ENCODE measurements around the gene F11. TPM values are rescaled to one million over a fixed set of nuclear protein-coding genes. Genes with fewer than 3 reads are reported as not detected.
"Not testable (repeated sequence)": the region's sequence is repeated elsewhere in the genome, so short reads cannot be mapped to it uniquely, and the experiment has no call there.

The F11 gene
- total and polyA plus RNA-seq, 7 donors = 0.08 to 0.22 (median 0.19) TPM; not detected in 4

DNA sequence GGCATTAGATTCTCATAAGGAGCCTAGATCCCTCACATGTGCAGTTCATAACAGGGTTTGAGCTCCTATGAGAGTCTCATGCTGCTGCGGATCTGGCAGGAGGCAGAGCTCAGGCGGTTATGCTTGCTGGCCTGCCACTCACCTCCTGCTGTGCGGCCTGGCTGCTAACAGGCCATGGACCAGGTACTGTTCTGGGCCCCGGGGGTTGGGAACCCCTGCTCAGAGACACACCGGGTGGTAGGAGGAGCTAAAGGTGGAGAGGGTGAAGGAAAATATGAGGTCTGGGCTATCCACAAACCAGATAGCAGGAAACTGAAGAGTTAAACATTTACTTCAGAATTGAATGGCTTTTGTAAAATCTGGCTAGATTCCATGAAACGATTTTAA is 5.9 kb upstream of the F11 start:
- Histone ChIP-seq H3K36me3 (ENCODE audit: insufficient read depth in 1 of 2, low read depth in 1 of 2) (peaks cover 0 to 9% of the 10 kb centered on the region in 2 donors), H3K27ac (no peak overlapping the region), H3K4me3 (no peak overlapping the region), H3K4me1 (no peaks in the 10 kb centered on the region), H3K9me3 (no peaks in the 10 kb centered on the region), H3K27me3 (ENCODE audit: insufficient read depth in 3 of 3, low read length in 2 of 3) (no peaks in the 10 kb centered on the region)
- 70 to 72% (median 71%) methylated on average over 6 of the region's 6 CpGs for WGBS, 3 donors
- TF ChIP-seq CTCF (IDR thresholded peaks at IDR 0.05) = no peak
- DNase-seq (no peak), ATAC-seq (no peak)
- intact Hi-C loops (cut with DNase I) = no loop called here

- DNase-seq (no peak), ATAC-seq (peak in 1 of 4 donors; percentile 49)
- intact Hi-C loops (cut with DNase I) = no loop called here
- WGBS, 3 donors = 34 to 49% (median 37%) methylated on average over 12 of the region's 12 CpGs
- H3K9me3 ChIP-seq = no peaks in the 10 kb centered on the region
- H3K36me3 ChIP-seq (ENCODE audit: insufficient read depth in 1 of 2, low read depth in 1 of 2) = peaks cover 0 to 8% of the 10 kb centered on the region in 2 donors
- H3K4me1 ChIP-seq = no peaks in the 10 kb centered on the region
- TF ChIP-seq CTCF (IDR thresholded peaks at IDR 0.05) = no peak
- no peaks in the 10 kb centered on the region for H3K27me3 ChIP-seq (ENCODE audit: insufficient read depth in 3 of 3, low read length in 2 of 3)
- no peak overlapping the region for H3K27ac ChIP-seq
- H3K4me3 ChIP-seq = no peak overlapping the region
Measured at GRCh38 chr4:186260504-186261448, 5.2 kb upstream of the F11 start.

- intact Hi-C loops (cut with DNase I) = no loop called here
Measured at GRCh38 chr4:186264660-186265059, 1.3 kb upstream of the F11 start.

GRCh38 chr4:186265250-186265649 is 739 bp upstream of the F11 start:
- intact Hi-C loops (cut with DNase I); H3K36me3 ChIP-seq (ENCODE audit: insufficient read depth in 1 of 2, low read depth in 1 of 2); H3K4me1 ChIP-seq; H3K4me3 ChIP-seq; H3K9me3 ChIP-seq; H3K27ac ChIP-seq; DNase-seq; H3K27me3 ChIP-seq (ENCODE audit: insufficient read depth in 3 of 3, low read length in 2 of 3); ATAC-seq: not testable (repeated sequence)
- WGBS, 3 donors = 97 to 98% (median 98%) methylated on average over 11 of the region's 11 CpGs

More at GRCh38 chr4:186264660-186265059, 1.3 kb upstream of the F11 start:
- Histone ChIP-seq H3K9me3 (no peaks in the 10 kb centered on the region), H3K4me1 (no peaks in the 10 kb centered on the region), H3K27ac (no peak overlapping the region), H3K27me3 (ENCODE audit: insufficient read depth in 3 of 3, low read length in 2 of 3) (peaks cover 0 to 5% (median 0%) of the 10 kb centered on the region in 3 donors), H3K4me3 (no peak overlapping the region), H3K36me3 (ENCODE audit: insufficient read depth in 1 of 2, low read depth in 1 of 2) (no peaks in the 10 kb centered on the region)
- TF ChIP-seq CTCF (IDR thresholded peaks at IDR 0.05) = no peak
- DNase-seq (no peak), ATAC-seq (no peak)
- 91% methylated on average over 7 of the region's 7 CpGs for WGBS, 3 donors

- ATAC-seq = no peak
- 23 to 30% (median 26%) methylated on average over 8 of the region's 8 CpGs for WGBS, 3 donors
Measured at GRCh38 chr4:186266729-186267456, 904 bp downstream of the F11 start.

More at GRCh38 chr4:186266729-186267456, 904 bp downstream of the F11 start:
- no peak for DNase-seq
- Histone ChIP-seq H3K27ac (no peak overlapping the region), H3K27me3 (ENCODE audit: insufficient read depth in 3 of 3, low read length in 2 of 3) (peaks cover 0 to 5% (median 0%) of the 10 kb centered on the region in 3 donors), H3K4me1 (no peaks in the 10 kb centered on the region), H3K4me3 (no peak overlapping the region), H3K9me3 (no peaks in the 10 kb centered on the region), H3K36me3 (ENCODE audit: insufficient read depth in 1 of 2, low read depth in 1 of 2) (no peaks in the 10 kb centered on the region)
- intact Hi-C loops (cut with DNase I) = no loop called here
- no peak for TF ChIP-seq CTCF (IDR thresholded peaks at IDR 0.05)

All from psoas muscle (tissue), 8 donors.